T47D (cell line): ENCODE measurements around the gene MBTPS2.

Source experiments
- DNase-seq, 2 experiments: peaks; one replicate each; pipeline versions ENCODE4 v3.0.0 to v3.0.0-alpha.2; 2011 to 2012; ENCODE audit warnings: low read depth in 1 of 2, low spot score in 1 of 2
- JUND ChIP-seq: IDR thresholded peaks from 2 replicates; pipeline ENCODE4 v1.6.1; 2012; ENCODE audit warnings: low read depth
- in situ Hi-C: cut with HindIII; loops from 2 replicates; pipeline ENCODE4 v1.10.0; 2016; ENCODE audit warnings: low sequenced_read_pairs, low pct_unique_long_range_greater_than_20kb

MBTPS2 gene

DNA sequence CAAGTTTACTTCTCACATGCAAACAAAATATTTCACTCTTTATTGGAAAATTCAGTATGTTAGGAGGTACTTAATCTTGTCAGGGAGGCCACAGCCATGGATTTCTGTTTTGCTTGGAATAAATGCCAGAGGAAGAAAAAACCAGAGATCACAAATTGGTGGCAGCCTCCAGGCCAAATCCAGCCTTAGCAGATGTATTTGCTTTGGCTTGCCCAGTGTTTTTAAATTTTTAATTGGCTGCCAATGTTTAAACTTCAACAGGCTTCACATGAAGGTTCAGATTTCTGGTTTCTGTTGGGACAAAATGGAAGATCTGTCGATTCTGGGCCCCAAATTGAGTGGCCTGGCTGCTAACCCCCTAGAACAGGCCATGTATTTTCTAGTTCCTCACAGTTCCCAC is 35.6 kb downstream of the MBTPS2 start:
- TF ChIP-seq JUND, result no peak
- in situ Hi-C loops, result no loop called here
- DNase-seq, result peak; percentile 11 to 53

DNA sequence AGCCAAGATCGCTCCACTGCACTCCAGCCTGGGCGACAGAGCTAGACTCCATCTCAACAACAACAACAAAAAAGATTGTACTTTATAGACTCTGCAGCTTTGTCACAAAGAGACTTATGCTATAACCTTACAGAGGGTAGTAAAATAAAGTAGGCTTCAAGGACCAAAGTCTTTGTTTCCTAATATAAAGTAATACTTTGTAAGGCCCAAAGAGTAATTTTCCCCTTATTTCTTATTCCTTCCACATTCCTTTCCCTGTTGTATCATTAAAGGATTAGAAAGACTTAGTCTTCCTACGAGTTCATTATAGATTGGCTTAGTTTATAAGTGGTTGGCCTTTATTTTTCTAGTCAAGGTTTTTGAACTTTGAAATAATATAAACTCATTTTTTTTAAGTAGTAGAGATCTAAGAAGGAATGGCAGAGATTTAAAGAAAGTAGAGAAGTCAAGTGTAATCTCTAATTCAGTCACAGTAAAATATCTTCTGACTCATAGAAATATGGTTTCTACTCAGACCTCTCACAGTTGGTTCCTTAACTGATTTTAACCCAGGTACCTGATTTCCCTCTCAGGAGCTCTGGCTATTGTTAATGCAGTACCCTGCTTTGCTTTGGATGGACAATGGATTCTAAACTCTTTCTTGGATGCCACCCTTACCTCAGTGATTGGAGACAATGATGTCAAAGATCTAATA is 42.6 kb downstream of the MBTPS2 start:
- no peak for DNase-seq
- in situ Hi-C loops, result no loop called here
- TF ChIP-seq JUND, result no peak

DNA sequence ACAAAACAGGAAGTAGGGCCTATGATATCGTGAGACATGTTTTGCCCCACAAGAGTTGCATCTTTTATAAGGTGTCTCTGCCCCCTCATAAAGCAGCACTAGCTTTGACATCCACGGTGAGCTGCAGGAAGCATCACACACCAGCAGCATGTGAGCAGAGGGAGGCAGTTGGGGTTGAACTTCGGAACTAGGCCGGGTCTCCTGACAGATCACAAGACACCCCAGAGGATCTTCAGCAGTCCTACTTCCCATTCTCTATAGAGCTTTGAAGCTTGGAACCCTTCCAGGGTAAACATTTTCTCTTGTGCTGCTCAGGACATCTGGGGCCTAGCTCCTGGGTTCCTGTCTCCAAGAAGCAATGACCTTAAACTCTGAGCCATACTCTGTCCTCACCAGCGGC is 43.8 kb downstream of the MBTPS2 start:
- in situ Hi-C loops, result no loop called here

DNA sequence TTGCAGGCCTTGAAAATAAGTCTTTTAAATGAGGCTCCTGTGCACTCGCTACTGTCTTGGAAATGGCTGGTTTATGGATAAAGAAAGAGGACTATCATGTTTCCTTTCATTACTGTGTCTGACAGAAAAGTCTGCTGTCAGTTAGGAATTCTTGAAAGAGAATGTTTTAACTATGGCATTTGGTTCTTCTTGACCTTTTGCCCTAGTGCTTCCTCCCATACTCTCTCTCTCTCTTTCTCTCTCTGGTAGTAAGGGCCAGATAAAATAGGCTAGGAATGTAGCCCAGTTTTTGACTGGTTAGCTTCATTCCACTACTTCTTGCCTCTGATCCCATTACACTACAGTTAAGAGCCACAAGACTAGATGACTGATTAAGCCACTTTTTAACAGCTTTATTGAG is 46.2 kb downstream of the MBTPS2 start:
- TF ChIP-seq JUND, result no peak
- no peak for DNase-seq
- in situ Hi-C loops, result no loop called here

More for the DNA sequence above, 43.8 kb downstream of the MBTPS2 start:
- no peak for TF ChIP-seq JUND
- peak in 1 of 2 experiments; percentile 3 for DNase-seq

DNA sequence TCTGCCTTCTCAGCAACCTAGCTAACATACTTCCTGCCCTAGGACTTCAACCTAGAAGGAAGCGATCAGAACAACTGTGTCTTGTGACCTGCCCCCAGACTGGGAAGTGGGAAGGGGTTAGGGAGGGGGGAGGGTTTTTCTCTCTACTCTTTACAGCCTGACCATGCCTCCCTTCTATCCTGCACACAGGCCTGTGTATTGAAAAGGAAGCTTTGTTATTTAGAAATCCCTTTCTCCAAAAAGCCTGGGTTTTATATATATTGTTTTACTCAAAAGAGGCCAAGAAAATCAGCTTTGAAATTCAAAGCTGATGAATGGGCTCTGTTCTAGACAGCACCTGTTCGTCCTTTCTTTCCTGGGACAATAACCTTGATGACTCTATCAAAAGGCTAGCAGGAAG is 65.9 kb downstream of the MBTPS2 start:
- TF ChIP-seq JUND, result no peak
- no peak for DNase-seq

DNA sequence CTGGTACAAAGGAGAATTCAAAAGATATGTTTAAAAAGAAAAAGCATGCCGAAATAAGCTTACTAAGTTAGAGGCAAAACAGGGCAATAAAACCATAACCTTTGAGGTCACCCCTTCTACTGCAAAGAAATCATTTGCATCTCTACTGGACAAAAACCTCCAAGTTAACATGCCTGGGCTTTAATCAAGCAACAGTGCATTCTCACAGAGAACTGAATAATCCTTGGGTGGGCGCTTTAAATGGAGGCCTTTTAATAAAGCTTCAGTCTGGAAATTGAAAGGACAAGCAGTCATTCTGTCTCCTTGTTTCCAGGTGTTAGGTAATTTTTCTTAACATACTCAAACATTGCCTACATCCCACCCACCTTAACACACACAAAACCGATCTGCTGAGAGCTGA is 66.5 kb downstream of the MBTPS2 start:
- no peak for TF ChIP-seq JUND
- DNase-seq, result no peak
- in situ Hi-C loops, result no loop called here

More for the DNA sequence above, 65.9 kb downstream of the MBTPS2 start:
- in situ Hi-C loops, result no loop called here

DNA sequence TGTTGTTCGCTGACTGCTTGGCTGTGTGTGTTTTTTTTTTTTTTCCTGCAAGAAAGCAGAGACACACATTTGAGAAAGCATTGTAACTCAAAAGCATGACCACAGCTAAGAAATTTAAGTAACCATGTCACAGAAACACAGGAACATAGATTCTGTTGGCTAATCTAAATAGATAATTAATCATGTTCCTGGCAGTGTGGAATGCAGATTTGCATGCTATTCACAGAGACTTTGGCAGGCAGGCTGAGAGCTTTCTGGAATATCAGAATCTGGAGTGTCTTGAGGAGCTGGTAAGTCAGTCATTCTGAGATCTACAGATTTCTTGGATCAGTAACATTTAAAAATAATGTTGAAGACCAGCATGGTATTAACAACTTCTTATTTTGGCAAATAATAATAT is 67.8 kb downstream of the MBTPS2 start:
- no peak for DNase-seq
- in situ Hi-C loops, result no loop called here
- TF ChIP-seq JUND, result no peak

DNA sequence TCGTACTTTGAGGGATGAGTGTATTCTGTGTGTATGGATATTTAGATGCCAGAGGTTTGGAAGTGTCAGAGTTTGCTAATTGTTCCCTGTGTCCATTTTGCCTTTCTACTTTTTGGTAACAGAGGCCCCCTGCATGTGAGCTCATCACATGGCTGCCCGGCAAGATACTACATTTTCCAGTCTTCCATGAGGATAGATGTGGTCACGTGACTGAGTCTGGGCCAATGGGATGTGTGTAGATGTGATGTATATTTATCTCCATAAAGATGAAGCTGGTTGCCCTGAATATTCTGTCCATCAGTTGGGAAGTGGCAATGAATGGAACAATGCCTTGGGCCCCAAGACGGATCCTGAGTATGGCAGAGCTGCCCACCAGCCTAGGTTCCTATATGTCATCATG is 72.1 kb downstream of the MBTPS2 start:
- DNase-seq, result no peak
- TF ChIP-seq JUND, result no peak
- in situ Hi-C loops, result no loop called here

DNA sequence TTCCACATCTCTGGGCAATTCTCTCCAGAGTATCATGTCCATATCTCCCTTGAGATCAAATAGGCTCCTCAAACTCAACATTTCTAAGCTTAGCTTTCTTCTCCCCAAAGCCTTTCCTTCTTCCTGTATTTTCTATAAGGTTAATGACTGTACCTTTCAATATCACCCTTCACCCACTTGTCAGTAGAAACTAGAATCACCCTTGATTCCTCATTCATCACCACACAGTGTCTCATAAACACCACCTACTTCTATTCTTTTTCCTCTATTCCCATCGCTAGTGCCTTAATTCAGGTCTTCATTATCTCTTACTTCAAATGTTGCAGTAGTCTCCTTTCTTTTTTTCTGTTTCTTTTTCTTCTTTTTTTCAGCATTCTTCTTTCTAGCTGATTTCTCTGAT is 72.8 kb downstream of the MBTPS2 start:
- in situ Hi-C loops, result no loop called here
- no peak for DNase-seq
- TF ChIP-seq JUND, result no peak

DNA sequence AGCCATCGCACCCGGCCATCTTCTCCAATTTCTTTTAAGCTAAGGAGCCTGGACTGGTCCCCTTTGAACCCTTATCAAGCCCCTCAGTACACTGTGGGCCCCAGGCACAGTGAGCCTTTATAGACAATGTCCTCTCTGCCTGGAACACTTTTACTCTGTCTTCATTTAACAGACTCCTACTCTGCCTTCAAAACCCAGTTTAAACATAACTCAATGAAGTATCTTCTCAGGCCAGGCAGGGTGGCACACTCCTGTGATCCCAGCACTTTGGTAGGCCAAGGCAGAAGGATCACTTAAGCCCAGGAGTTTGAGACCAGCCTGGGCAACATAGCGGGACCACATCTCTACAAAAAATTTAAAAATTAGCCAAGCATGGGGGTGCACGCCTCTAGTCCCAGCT is 73.6 kb downstream of the MBTPS2 start:
- TF ChIP-seq JUND, result no peak
- in situ Hi-C loops, result no loop called here
- DNase-seq, result no peak

DNA sequence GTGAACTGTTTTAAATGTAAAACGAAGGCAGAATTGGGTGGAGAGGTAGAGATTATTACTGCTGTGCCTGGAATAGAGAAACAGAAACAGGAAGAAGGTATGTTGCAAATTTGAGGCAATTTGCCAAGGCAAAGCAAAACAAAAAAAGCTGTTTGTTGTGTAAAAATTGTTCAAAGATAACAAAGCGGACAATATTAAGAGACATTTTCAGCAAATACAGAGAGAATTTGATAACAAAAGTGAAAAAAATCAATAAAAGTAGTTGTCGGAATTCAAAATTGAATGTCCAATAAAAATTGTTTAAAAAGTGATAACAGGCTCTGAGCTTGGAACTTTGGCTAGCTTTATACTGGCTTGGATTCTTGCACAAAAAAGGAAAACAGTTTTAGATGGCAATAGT is 86.7 kb downstream of the MBTPS2 start:
- DNase-seq, result no peak
- no peak for TF ChIP-seq JUND
- in situ Hi-C loops, result no loop called here

DNA sequence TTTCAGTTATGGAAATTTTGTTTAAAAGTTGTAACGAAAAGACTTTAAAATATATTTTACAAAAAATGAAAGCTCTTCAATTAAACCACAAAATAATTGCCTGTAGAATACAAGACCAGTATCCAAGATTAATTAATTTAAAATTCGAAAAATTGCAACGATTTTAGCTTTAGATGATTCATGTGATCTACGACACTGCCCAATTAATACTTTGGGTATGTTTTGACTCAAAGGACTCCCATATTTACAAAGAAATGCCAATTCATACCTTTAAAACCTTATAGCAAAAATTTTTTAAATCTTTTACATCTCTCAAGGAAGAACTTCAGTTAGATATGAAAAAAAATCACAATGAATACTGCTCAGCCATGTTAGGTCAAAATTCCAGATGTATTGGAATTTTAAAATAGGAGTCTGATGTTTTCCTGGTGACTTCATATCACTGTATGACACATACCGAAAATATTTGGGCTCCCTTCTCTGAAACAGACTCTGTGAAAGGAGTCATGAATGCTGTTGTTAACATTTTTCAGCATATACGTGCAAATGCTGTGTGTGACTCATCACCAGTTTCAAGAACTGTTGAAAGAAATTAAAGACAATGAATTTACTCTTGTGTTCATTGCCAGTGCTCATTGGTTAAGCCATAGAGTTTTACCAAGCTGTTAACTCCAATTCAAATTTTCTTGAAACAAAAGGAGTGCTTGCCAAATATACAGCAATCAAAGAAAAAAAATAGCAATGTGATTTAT is 87.3 kb downstream of the MBTPS2 start:
- DNase-seq, result no peak
- in situ Hi-C loops, result no loop called here
- TF ChIP-seq JUND, result no peak

DNA sequence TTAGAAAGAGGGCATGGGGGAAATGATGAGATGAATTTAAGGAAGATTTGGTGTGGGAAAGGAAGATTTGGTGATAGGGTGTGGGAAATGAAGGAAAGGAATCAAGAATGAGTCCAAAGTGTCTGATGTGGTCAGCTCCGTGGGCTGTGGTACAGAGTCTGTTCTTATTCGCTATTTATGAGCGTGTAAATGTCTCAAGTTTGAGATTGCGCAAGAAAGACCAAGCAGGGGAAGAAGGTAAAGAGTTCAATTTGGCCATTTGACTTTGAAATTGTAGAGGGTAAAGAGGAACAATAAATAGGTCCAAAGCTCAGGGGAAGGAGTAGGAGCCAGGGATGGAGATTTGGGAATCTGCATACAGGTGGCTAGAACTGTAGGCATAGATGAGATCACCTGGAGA is 89.8 kb downstream of the MBTPS2 start:
- TF ChIP-seq JUND, result no peak
- no peak for DNase-seq
- in situ Hi-C loops, result no loop called here
